ENCODE results near the gene VPS37B.

- TF ChIP-seq, protein P1, sequence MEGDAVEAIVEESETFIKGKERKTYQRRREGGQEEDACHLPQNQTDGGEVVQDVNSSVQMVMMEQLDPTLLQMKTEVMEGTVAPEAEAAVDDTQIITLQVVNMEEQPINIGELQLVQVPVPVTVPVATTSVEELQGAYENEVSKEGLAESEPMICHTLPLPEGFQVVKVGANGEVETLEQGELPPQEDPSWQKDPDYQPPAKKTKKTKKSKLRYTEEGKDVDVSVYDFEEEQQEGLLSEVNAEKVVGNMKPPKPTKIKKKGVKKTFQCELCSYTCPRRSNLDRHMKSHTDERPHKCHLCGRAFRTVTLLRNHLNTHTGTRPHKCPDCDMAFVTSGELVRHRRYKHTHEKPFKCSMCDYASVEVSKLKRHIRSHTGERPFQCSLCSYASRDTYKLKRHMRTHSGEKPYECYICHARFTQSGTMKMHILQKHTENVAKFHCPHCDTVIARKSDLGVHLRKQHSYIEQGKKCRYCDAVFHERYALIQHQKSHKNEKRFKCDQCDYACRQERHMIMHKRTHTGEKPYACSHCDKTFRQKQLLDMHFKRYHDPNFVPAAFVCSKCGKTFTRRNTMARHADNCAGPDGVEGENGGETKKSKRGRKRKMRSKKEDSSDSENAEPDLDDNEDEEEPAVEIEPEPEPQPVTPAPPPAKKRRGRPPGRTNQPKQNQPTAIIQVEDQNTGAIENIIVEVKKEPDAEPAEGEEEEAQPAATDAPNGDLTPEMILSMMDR (IDR thresholded peaks at IDR 0.05; ENCODE audit: poor library complexity): no peak
- no peak for TF ChIP-seq EZH2phosphoT487 (IDR thresholded peaks at IDR 0.05; ENCODE audit: low read depth, severe bottlenecking, unreplicated experiment)
These were observed 26.0 kb upstream of the VPS37B start for GRCh38 chr12:122921917-122922316.

Data from hepatocyte (in vitro differentiated cells).